Measurements from ENCODE around the gene DGUOK. TPM values are rescaled to one million over a fixed set of nuclear protein-coding genes. Genes with fewer than 3 reads are reported as not detected.

DGUOK gene
- total RNA-seq, 1 donor from 2014 or later = 40.8 TPM

GRCh38 chr2:73911548-73912208, 15.0 kb upstream of the DGUOK start:
- FAIRE-seq (no peak), DNase-seq (ENCODE audit: low read depth) (no peak)
- H3K27me3 ChIP-seq (ENCODE audit: control insufficient read depth, insufficient read depth, low read length) = no peaks in the 10 kb centered on the region
- H3K36me3 ChIP-seq (ENCODE audit: control insufficient read depth, insufficient read depth, low read length) = no peaks in the 10 kb centered on the region
- TF ChIP-seq, protein P1, sequence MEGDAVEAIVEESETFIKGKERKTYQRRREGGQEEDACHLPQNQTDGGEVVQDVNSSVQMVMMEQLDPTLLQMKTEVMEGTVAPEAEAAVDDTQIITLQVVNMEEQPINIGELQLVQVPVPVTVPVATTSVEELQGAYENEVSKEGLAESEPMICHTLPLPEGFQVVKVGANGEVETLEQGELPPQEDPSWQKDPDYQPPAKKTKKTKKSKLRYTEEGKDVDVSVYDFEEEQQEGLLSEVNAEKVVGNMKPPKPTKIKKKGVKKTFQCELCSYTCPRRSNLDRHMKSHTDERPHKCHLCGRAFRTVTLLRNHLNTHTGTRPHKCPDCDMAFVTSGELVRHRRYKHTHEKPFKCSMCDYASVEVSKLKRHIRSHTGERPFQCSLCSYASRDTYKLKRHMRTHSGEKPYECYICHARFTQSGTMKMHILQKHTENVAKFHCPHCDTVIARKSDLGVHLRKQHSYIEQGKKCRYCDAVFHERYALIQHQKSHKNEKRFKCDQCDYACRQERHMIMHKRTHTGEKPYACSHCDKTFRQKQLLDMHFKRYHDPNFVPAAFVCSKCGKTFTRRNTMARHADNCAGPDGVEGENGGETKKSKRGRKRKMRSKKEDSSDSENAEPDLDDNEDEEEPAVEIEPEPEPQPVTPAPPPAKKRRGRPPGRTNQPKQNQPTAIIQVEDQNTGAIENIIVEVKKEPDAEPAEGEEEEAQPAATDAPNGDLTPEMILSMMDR (IDR thresholded peaks at IDR 0.05; ENCODE audit: insufficient read depth, low read length, severe bottlenecking) = no peak
- no peak overlapping the region for H3K4me3 ChIP-seq (ENCODE audit: low read depth, low read length)

DNA sequence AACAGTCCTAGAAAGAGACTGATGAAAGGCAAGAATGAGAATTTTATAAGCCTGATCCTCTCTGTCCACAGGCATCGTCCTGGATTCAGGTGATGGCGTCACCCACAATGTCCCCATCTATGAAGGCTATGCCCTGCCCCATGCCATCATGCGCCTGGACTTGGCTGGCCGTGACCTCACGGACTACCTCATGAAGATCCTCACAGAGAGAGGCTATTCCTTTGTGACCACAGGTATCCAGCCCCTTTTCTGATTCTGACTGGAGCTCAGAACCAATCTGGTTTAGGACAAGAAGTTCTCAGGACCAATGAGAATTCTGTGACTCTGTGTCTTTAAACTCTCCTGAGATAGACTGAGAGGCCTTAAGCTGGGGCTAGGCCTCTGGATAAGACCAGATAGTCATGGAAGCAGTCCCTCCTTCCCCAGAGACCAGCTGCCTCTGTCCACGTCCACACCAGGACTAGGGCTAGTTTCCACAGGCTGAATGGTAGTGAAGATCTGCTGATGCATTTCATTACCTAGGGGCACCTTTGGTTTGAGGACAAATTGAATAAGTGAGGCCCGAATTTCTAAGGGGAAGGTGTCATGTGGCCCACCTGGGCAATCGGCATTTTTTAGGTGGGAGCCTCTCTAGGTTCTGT, 13.1 kb upstream of the DGUOK start:
- Histone ChIP-seq H3K36me3 (ENCODE audit: control insufficient read depth, insufficient read depth, low read length) (no peaks in the 10 kb centered on the region), H3K27me3 (ENCODE audit: control insufficient read depth, insufficient read depth, low read length) (no peaks in the 10 kb centered on the region), H3K4me3 (ENCODE audit: low read depth, low read length) (no peak overlapping the region)
- no peak for FAIRE-seq
- TF ChIP-seq, protein P1 (IDR thresholded peaks at IDR 0.05; ENCODE audit: insufficient read depth, low read length, severe bottlenecking) = no peak
- DNase-seq (ENCODE audit: low read depth) = no peak

DNA sequence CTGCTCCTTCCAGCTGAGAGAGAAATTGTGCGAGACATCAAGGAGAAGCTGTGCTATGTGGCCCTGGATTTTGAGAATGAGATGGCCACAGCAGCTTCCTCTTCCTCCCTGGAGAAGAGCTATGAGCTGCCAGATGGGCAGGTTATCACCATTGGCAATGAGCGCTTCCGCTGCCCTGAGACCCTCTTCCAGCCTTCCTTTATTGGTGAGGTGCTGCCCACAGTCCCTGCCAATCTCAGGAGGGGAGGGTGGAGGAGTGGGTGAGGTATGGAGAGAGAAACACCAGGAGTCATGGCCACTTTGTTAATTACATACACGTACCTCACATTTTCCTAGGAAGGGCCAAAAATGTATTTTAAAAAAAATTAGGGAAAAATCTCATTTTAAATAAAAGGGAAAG, 12.0 kb upstream of the DGUOK start:
- DNase-seq (ENCODE audit: low read depth) = no peak

DNA sequence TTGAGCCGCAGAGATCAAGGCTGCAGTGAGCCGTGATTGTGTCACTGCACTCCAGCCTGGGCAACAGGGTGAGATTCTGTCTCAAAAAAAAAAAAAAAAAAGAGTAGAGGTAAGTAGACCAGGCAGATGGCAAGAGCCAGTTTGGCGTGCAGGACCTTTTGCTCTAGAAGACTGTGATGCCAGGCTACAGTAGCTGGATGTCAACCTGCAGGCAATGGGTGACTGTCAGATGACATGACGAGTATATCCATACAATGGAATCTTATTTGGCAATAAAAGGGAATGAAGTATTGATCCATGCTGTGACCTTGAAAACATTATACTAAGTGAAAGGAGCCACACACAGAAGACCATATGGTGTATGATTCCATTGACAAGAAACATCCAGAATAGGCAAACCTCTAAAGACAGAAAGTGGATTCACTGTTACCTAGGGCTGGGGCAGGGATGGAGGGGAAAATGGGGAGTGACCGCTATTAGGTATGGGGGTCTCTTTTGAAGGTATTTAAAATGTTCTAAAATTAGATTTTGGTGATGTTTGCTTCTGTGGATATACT, 11.2 kb upstream of the DGUOK start:
- no peak for DNase-seq (ENCODE audit: low read depth)
- H3K4me3 ChIP-seq (ENCODE audit: low read depth, low read length) = no peak overlapping the region
- TF ChIP-seq, protein P1 (IDR thresholded peaks at IDR 0.05; ENCODE audit: insufficient read depth, low read length, severe bottlenecking) = no peak
- H3K36me3 ChIP-seq (ENCODE audit: control insufficient read depth, insufficient read depth, low read length) = no peaks in the 10 kb centered on the region
- H3K27me3 ChIP-seq (ENCODE audit: control insufficient read depth, insufficient read depth, low read length) = no peaks in the 10 kb centered on the region
- FAIRE-seq = no peak

More for the DNA sequence above, 12.0 kb upstream of the DGUOK start:
- no peak overlapping the region for H3K4me3 ChIP-seq (ENCODE audit: low read depth, low read length)
- no peak for FAIRE-seq
- TF ChIP-seq, protein P1 (IDR thresholded peaks at IDR 0.05; ENCODE audit: insufficient read depth, low read length, severe bottlenecking) = no peak
- H3K27me3 ChIP-seq (ENCODE audit: control insufficient read depth, insufficient read depth, low read length) = no peaks in the 10 kb centered on the region
- no peaks in the 10 kb centered on the region for H3K36me3 ChIP-seq (ENCODE audit: control insufficient read depth, insufficient read depth, low read length)

GRCh38 chr2:73916666-73917065, 10.0 kb upstream of the DGUOK start:
- TF ChIP-seq, protein P1 (IDR thresholded peaks at IDR 0.05; ENCODE audit: insufficient read depth, low read length, severe bottlenecking) = no peak
- FAIRE-seq = no peak

More at GRCh38 chr2:73916666-73917065, 10.0 kb upstream of the DGUOK start:
- DNase-seq (ENCODE audit: low read depth) = no peak
- no peaks in the 10 kb centered on the region for H3K27me3 ChIP-seq (ENCODE audit: control insufficient read depth, insufficient read depth, low read length)
- no peaks in the 10 kb centered on the region for H3K36me3 ChIP-seq (ENCODE audit: control insufficient read depth, insufficient read depth, low read length)
- no peak overlapping the region for H3K4me3 ChIP-seq (ENCODE audit: low read depth, low read length)

All from bronchial epithelial cell (primary cell).